ENCODE measurements around the gene CDH4. TPM values are rescaled to one million over a fixed set of nuclear protein-coding genes. Genes with fewer than 3 reads are reported as not detected.
A peak's percentile ranks its signal among the peaks of the same experiment; 100 is the strongest.

Gene CDH4
- total RNA-seq, 4 donors from 2014 or later: 0.71 to 4.2 (median 2.9) TPM

DNA sequence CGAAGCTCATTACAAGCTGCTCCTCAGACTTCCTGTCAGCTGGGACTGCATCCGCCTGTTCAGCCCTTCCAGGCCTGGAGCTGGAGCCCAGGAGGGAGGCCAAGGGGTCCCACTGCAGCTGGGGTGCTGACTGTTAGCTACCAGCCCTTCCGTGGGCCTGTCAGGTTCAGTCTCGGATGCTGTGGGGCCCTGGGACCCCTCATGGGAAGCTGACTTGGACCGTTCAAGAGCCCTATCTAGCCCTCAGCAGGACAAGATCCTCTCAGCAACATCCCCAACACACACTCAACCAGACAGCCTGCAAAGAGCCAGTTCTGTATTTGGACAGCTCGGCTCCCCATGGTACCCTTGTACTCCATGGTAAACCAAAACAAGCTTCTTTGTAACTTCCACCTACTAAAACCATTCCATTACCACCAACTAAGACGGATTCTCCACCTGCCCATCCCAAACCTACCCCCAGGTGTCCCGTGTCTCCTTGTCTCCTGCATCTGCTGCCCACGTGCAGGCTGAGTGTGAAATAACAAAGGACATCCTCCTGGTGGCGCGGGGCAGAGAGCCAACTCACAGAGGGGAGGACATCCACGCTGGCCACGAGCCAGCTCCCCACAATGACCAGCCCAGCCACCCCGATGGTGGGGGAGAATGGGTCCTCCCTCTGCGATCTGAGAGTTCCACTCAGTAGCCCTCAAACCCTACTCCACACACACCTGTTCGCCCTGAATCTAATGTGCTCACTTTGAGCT lies 702.4 kb downstream of the CDH4 start:
- WGBS, 2 donors: 68 to 75% methylated on average over 16 of the region's 16 CpGs
- TF ChIP-seq POLR2A (IDR thresholded peaks at IDR 0.05): no peak
- TF ChIP-seq CTCF (IDR thresholded peaks at IDR 0.05): no peak
- intact Hi-C loops (cut with DNase I; ENCODE audit: low total_unique reads): no loop called here
- DNase-seq (ENCODE audit: low spot score in 2 of 2): peak in 1 of 2 donors; percentile 64
- H3K4me3 ChIP-seq (ENCODE audit: low read depth, poor library complexity, severe bottlenecking): no peak overlapping the region

GRCh38 chr20:61955668-61956395 lies 703.8 kb downstream of the CDH4 start:
- TF ChIP-seq CTCF (IDR thresholded peaks at IDR 0.05) (no peak), POLR2A (IDR thresholded peaks at IDR 0.05) (no peak)
- WGBS, 2 donors: 64 to 79% methylated on average over 6 of the region's 6 CpGs
- no peak overlapping the region for H3K4me3 ChIP-seq (ENCODE audit: low read depth, poor library complexity, severe bottlenecking)
- intact Hi-C loops (cut with DNase I; ENCODE audit: low total_unique reads): no loop called here
- no peak for DNase-seq (ENCODE audit: low spot score in 2 of 2)

DNA sequence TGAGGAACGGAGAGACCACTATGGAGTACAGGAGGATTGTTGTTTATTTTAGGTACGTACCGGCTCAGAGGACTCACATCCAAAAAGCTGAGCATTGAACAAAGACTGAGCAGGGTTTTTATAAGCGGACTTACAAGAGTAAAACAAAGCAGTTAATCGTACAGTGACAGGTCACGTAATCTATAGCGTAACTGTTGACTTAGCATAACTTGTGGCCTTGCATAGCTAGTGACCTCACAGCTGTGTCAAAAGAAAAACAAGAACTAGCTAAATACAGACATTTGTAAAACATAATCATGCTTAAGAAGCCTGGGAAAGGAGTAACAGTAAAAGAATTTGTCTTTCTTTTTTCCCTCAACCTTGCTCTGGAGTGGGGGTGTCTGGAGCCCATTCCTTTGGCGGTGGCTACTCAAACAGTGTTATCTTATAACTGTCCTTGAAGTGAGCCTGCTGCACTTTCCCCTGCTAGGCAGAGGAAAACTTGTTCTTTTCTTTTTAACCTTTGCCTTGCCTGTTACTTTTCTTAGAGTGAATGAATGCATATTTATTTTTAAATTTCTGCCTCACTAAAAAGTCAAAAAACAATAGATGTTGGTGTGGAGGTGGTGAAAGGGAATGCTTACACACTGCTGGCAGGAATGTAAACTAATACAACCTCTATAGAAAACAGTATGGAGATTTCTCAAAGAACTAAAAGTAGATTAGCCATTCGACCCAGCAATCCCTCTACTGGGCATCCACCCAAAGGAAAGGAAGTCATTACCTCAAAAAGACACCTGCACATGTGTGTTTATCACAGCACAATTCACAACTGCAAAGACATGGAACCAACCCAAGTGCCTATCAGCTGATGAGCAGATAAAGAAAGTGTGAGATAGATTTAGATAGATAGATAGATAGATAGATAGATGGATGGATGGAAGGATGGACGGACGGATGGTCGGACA lies 704.6 kb downstream of the CDH4 start:
- TF ChIP-seq POLR2A (IDR thresholded peaks at IDR 0.05): no peak
- TF ChIP-seq CTCF (IDR thresholded peaks at IDR 0.05): no peak
- 74 to 79% methylated on average over 12 of the region's 12 CpGs for WGBS, 2 donors
- H3K4me3 ChIP-seq (ENCODE audit: low read depth, poor library complexity, severe bottlenecking): no peak overlapping the region
- peak in 1 of 2 donors; percentile 10 for DNase-seq (ENCODE audit: low spot score in 2 of 2)
- intact Hi-C loops (cut with DNase I; ENCODE audit: low total_unique reads): no loop called here

DNA sequence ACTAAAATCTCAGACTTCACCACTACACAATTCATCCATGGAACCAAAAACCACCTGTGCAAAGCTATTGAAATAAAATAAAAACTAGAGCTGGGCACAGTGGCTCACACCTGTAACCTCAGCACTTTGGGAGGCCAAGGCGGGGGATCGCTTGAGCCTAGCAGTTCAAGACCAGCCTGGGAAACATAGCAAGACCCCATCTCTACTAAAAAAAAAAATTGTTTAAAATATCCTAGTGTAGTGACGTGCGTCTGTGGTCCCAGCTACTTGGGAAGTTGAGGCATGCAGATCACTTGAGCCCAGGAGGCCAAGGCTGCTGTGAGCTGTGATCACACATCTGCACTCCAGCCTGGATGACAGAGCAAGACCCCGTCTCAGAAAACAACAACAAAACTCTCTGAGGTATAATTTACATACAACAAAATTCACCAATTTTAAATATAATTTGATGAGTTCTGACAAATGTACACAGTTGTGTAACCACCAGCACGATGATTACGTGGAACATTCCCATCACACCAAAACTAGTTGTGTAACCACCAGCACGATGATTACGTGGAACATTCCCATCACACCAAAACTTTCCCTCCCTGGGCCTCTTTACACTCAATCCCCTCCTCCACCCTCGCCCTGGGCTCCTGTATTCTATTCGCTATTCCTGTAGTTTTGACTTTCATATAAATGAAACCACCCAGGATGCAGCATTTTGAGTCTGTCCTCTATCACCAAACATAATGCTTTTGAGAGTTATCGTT lies 706.1 kb downstream of the CDH4 start:
- intact Hi-C loops (cut with DNase I; ENCODE audit: low total_unique reads): no loop called here
- DNase-seq (ENCODE audit: low spot score in 2 of 2): peak in 1 of 2 donors; percentile 25
- no peak overlapping the region for H3K4me3 ChIP-seq (ENCODE audit: low read depth, poor library complexity, severe bottlenecking)
- WGBS, 2 donors: 84 to 88% methylated on average over 12 of the region's 12 CpGs
- TF ChIP-seq POLR2A (IDR thresholded peaks at IDR 0.05): no peak
- TF ChIP-seq CTCF (IDR thresholded peaks at IDR 0.05): no peak
